PFSK-1 (cell line): ENCODE measurements around the gene POLE.
A peak's percentile ranks its signal among the peaks of the same experiment; 100 is the strongest.

Experiments
- FOXP2 ChIP-seq: optimal IDR thresholded peaks from 2 replicates; pipeline ENCODE3; 2011; ENCODE audit warnings: borderline replicate concordance, control low read depth, inconsistent platforms; ENCODE audit not compliant: insufficient read depth; ENCODE audit errors: extremely low read length, extremely low read depth
- POLR2AphosphoS5 ChIP-seq: IDR thresholded peaks from 2 replicates; pipeline ENCODE4 v1.6.1; 2012; ENCODE audit warnings: low read depth, mild to moderate bottlenecking, control low read depth, low read length, moderate library complexity
- REST ChIP-seq, 2 experiments: IDR thresholded peaks; 2 replicates each; pipeline versions ENCODE4 v1.6.1 to v1.8.0; 2011 to 2012; ENCODE audit warnings: low read depth in 2 of 2, low read length in 2 of 2, control low read depth in 1 of 2, inconsistent platforms in 1 of 2, mild to moderate bottlenecking in 1 of 2, moderate library complexity in 1 of 2; ENCODE audit not compliant: insufficient read depth in 1 of 2
- SIN3A ChIP-seq: IDR thresholded peaks from 2 replicates; pipeline ENCODE4 v1.6.1; 2012; ENCODE audit warnings: mild to moderate bottlenecking, low read length, moderate library complexity, borderline replicate concordance; ENCODE audit not compliant: insufficient read depth
- TAF1 ChIP-seq: IDR thresholded peaks from 2 replicates; pipeline ENCODE4 v1.6.1; 2012; ENCODE audit warnings: low read length, control low read depth, borderline replicate concordance; ENCODE audit not compliant: insufficient read depth

POLE gene

GRCh38 chr12:132695431-132695830, 8.3 kb upstream of the POLE start:
- TF ChIP-seq POLR2AphosphoS5 (peak; percentile 52; the same call in 1 of the 2 replicates), REST (IDR thresholded peaks at IDR 0.05; ENCODE audit: insufficient read depth in 1 of 2, low read depth in 2 of 2, low read length in 2 of 2) (no peak)

GRCh38 chr12:132690112-132690511, 3.0 kb upstream of the POLE start:
- no peak for TF ChIP-seq TAF1
- TF ChIP-seq SIN3A: peak; percentile 67; the same call in 1 of the 2 replicates

- no peak for TF ChIP-seq FOXP2
- 0 out of 2 replicates have a peak, but pooled peaks have one; percentile 38 for TF ChIP-seq POLR2AphosphoS5
- no peak for TF ChIP-seq SIN3A
- no peak for TF ChIP-seq TAF1
Measured at GRCh38 chr12:132689227-132689626, 2.1 kb upstream of the POLE start.

- TF ChIP-seq SIN3A (no peak), REST (IDR thresholded peaks at IDR 0.05; ENCODE audit: insufficient read depth in 1 of 2, low read depth in 2 of 2, low read length in 2 of 2) (no peak), FOXP2 (no peak), TAF1 (no peak), POLR2AphosphoS5 (no peak)
Measured at GRCh38 chr12:132686825-132687210, 324 bp downstream of the POLE start.

- TF ChIP-seq REST (IDR thresholded peaks at IDR 0.05; ENCODE audit: insufficient read depth in 1 of 2, low read depth in 2 of 2, low read length in 2 of 2) (no peak), POLR2AphosphoS5 (peak; percentile 75)
Measured at GRCh38 chr12:132685400-132685799, 1.7 kb downstream of the POLE start.

- TF ChIP-seq TAF1 (no peak), POLR2AphosphoS5 (no peak), FOXP2 (no peak), SIN3A (no peak), REST (IDR thresholded peaks at IDR 0.05; ENCODE audit: insufficient read depth in 1 of 2, low read depth in 2 of 2, low read length in 2 of 2) (no peak)
Measured at GRCh38 chr12:132677492-132677891, 9.7 kb downstream of the POLE start.
